Gastroesophageal sphincter (tissue), 4 donors: ENCODE measurements around the gene AKR1C3. TPM values are rescaled to one million over a fixed set of nuclear protein-coding genes. Genes with fewer than 3 reads are reported as not detected.

Experiments
- ATAC-seq: fragments of 150-250 bp; one replicate; pipeline ENCODE4 v1.9.1; 2016; ENCODE audit warnings: mild to moderate bottlenecking, moderate library complexity
- H3K27ac ChIP-seq, 4 donors: fragments of 200-600 bp; sonication (generic) in 3 of 4; 1 replicate in 3 of 4; 2 replicates in 1 of 4; pipeline ENCODE4 v1.5.1; 2016 to 2019
- H3K27me3 ChIP-seq: fragments of 200-600 bp; sonication (generic); one replicate; pipeline ENCODE4 v1.5.1; 2019
- H3K36me3 ChIP-seq, 2 donors: fragments of 200-600 bp; sonication (generic); one replicate each; pipeline ENCODE4 v1.5.1; 2019; ENCODE audit warnings: control low read depth in 1 of 2
- H3K4me1 ChIP-seq, 3 donors: fragments of 200-600 bp; sonication (generic); 1 replicate in 2 of 3; 2 replicates in 1 of 3; pipeline ENCODE4 v1.5.1; 2016 to 2019; ENCODE audit warnings: control low read depth in 2 of 3
- H3K4me3 ChIP-seq, 2 donors: fragments of 200-600 bp; sonication (generic); one replicate each; pipeline ENCODE4 v1.5.1; 2019; ENCODE audit warnings: mild to moderate bottlenecking in 1 of 2, moderate library complexity in 1 of 2
- H3K9me3 ChIP-seq, 3 donors: fragments of 200-600 bp; sonication (generic); one replicate each; pipeline ENCODE4 v1.5.1; 2017 to 2019; ENCODE audit warnings: control low read depth in 2 of 3
- CTCF ChIP-seq, 4 experiments: fragments of 200-600 bp in 2 of 4; fragments of 450-650 bp in 2 of 4; sonication (generic) in 1 of 4; IDR thresholded peaks; one replicate each; pipeline ENCODE4 v1.5.1; 2017 to 2019; ENCODE audit warnings: antibody characterized with exemption in 4 of 4, mild to moderate bottlenecking in 2 of 4, moderate library complexity in 2 of 4
- EP300 ChIP-seq: sonication (generic); formaldehyde crosslinking; IDR thresholded peaks from one replicate; pipeline ENCODE4 v1.6.1; 2017; ENCODE audit warnings: antibody characterized with exemption, mild to moderate bottlenecking
- POLR2A ChIP-seq, 2 donors: fragments of 450-650 bp; IDR thresholded peaks; one replicate each; pipeline ENCODE4 v1.6.1; 2017; ENCODE audit warnings: antibody characterized with exemption in 2 of 2, mild to moderate bottlenecking in 2 of 2, moderate library complexity in 1 of 2
- POLR2AphosphoS5 ChIP-seq: sonication (generic); formaldehyde crosslinking; IDR thresholded peaks from one replicate; pipeline ENCODE4 v1.6.1; 2017; ENCODE audit warnings: antibody characterized with exemption
- WGBS, 2 donors: methylation state at CpG; one replicate each; pipeline ENCODE4 v1.1.5; 2018; ENCODE audit warnings: low coverage in 1 of 2; 5-methylcytosine and 5-hydroxymethylcytosine counted together
- total RNA-seq, 4 donors: library from RNA; depleted of rRNA; stranded (reverse); fragments of >200 nt; gene quantifications; one replicate each; pipeline ENCODE4 v1.1.0, GENCODE V29; 2016

AKR1C3 gene
- total RNA-seq, 4 donors from 2014 or later = 14.3 to 32.2 (median 19.3) TPM

DNA sequence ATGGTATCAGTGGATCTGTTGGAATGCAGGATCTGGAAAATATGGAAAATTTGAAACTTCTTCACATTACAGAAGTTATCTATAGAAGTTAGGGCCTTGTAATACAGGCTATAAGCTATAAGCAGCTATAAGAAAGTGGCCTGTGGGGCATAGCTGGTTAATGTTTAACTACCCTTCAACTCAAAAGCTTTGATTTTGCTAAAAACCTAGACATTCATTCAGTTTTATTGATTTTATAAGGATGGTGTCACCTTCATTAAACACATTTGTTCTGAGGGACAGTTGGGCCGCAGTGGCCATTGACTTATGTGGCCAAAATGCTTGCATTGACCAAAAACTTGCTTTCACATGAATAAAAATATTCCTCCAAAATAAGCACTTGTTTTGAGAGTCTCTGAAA is 13.1 kb upstream of the AKR1C3 start:
- Histone ChIP-seq H3K36me3 (no peaks in the 10 kb centered on the region), H3K4me1 (no peaks in the 10 kb centered on the region), H3K9me3 (no peaks in the 10 kb centered on the region), H3K4me3 (no peak overlapping the region), H3K27me3 (no peaks in the 10 kb centered on the region), H3K27ac (no peak overlapping the region)
- no peak for TF ChIP-seq CTCF (IDR thresholded peaks at IDR 0.05)
- TF ChIP-seq POLR2AphosphoS5 = no peak
- no peak for TF ChIP-seq EP300
- TF ChIP-seq POLR2A (IDR thresholded peaks at IDR 0.05) = no peak
- no peak for ATAC-seq
- 100% methylated on average over 1 of the region's 1 CpG for WGBS, 2 donors

GRCh38 chr10:5088703-5089261 is 5.4 kb upstream of the AKR1C3 start:
- WGBS, 2 donors = 87 to 90% methylated on average over 2 of the region's 2 CpGs
- no peaks in the 10 kb centered on the region for H3K27me3 ChIP-seq
- peaks cover 0 to 15% (median 0%) of the 10 kb centered on the region in 3 donors for H3K9me3 ChIP-seq
- ATAC-seq = no peak
- H3K4me3 ChIP-seq = no peak overlapping the region
- TF ChIP-seq CTCF (IDR thresholded peaks at IDR 0.05) (no peak), POLR2A (IDR thresholded peaks at IDR 0.05) (no peak), POLR2AphosphoS5 (no peak), EP300 (no peak)
- H3K27ac ChIP-seq = no peak overlapping the region
- H3K4me1 ChIP-seq = no peaks in the 10 kb centered on the region
- H3K36me3 ChIP-seq = no peaks in the 10 kb centered on the region

DNA sequence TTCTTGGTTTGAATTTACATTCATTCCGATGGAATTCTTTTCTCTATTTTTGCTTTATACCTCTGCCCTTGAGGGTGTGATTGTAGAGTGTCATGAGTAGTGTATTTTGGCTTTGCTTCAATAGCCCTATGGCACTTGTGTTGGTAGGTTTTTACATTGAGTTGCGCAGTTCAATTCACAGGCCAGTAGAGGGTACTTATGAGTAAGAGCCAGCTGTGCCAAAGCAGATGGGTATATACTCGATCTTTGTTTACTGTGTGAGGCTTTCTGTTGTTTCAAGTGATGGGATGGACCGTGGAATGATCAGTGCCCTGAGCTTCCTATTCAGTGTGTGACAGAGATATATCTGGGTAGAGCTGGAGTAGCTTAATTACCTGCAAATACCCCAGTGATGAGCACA is 4.3 kb upstream of the AKR1C3 start:
- no peak for ATAC-seq
- Histone ChIP-seq H3K27me3 (no peaks in the 10 kb centered on the region), H3K4me3 (no peak overlapping the region), H3K36me3 (no peaks in the 10 kb centered on the region), H3K27ac (no peak overlapping the region), H3K9me3 (peaks cover 0 to 15% (median 0%) of the 10 kb centered on the region in 3 donors), H3K4me1 (peaks cover 0 to 7% (median 0%) of the 10 kb centered on the region in 3 donors)
- TF ChIP-seq EP300 (no peak), POLR2A (IDR thresholded peaks at IDR 0.05) (no peak), POLR2AphosphoS5 (no peak), CTCF (IDR thresholded peaks at IDR 0.05) (no peak)
- WGBS, 2 donors = 20 to 63% methylated on average over 1 of the region's 4 CpGs

DNA sequence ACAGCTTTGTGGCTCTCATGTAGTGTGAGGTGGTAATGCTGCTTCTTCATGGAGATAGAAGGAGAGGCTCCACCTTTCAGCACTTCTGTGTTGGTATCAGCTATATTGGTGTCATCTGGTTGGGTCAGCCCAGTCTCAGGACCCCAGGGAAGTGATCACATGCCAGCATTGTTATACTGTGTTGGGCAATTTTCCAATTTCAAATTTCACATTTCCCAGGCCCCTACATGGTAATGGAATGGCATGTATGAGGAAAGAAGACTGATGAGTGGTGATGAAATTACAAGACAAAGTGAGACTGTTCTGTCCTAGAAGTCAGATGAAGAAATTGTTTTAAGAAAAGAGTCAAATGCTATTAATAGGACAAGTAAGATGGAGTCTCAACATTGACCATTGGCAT is 3.7 kb upstream of the AKR1C3 start:
- no peaks in the 10 kb centered on the region for H3K36me3 ChIP-seq
- H3K4me1 ChIP-seq = peaks cover 0 to 12% (median 0%) of the 10 kb centered on the region in 3 donors
- ATAC-seq = no peak
- H3K4me3 ChIP-seq = no peak overlapping the region
- TF ChIP-seq EP300 = no peak
- TF ChIP-seq POLR2AphosphoS5 = no peak
- no peak for TF ChIP-seq POLR2A (IDR thresholded peaks at IDR 0.05)
- TF ChIP-seq CTCF (IDR thresholded peaks at IDR 0.05) = no peak
- peaks cover 0 to 15% (median 0%) of the 10 kb centered on the region in 3 donors for H3K9me3 ChIP-seq
- H3K27ac ChIP-seq = no peak overlapping the region
- H3K27me3 ChIP-seq = no peaks in the 10 kb centered on the region

GRCh38 chr10:5091196-5091595 is 3.0 kb upstream of the AKR1C3 start:
- H3K27me3 ChIP-seq = no peaks in the 10 kb centered on the region
- H3K9me3 ChIP-seq = peaks cover 0 to 15% (median 0%) of the 10 kb centered on the region in 3 donors
- ATAC-seq = no peak
- no peak overlapping the region for H3K4me3 ChIP-seq
- TF ChIP-seq EP300 (no peak), CTCF (IDR thresholded peaks at IDR 0.05) (no peak), POLR2A (IDR thresholded peaks at IDR 0.05) (no peak), POLR2AphosphoS5 (no peak)
- H3K4me1 ChIP-seq = peaks cover 0 to 12% (median 0%) of the 10 kb centered on the region in 3 donors
- 75 to 79% methylated on average over 3 of the region's 3 CpGs for WGBS, 2 donors
- no peak overlapping the region for H3K27ac ChIP-seq
- H3K36me3 ChIP-seq = no peaks in the 10 kb centered on the region
